ENCODE measurements around the gene FHIT. TPM values are rescaled to one million over a fixed set of nuclear protein-coding genes. Genes with fewer than 3 reads are reported as not detected.

FHIT gene
- total and polyA plus RNA-seq, 7 donors: 2.4 to 10.2 (median 6.1) TPM

DNA sequence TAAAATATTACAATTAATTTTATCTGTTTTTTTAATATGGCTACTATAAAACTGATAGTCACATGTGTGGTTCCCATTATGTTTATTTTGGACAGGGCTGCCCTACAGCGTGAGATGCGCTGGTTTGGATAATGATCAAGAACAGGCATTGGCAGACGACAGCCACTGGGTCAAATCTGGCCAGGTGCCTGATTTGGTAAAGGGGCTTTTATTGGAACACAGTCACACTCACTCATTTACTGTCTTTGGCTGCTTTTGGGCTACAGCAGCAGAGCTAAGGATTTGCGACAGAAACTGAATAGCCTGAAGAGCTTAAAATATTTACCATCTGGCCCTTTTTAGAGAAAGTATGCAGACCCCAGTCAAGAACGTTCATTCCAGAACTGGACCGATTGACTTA lies 1477.3 kb downstream of the FHIT start:
- WGBS, 2 donors: 81 to 82% methylated on average over 6 of the region's 6 CpGs
- TF ChIP-seq, protein P1, sequence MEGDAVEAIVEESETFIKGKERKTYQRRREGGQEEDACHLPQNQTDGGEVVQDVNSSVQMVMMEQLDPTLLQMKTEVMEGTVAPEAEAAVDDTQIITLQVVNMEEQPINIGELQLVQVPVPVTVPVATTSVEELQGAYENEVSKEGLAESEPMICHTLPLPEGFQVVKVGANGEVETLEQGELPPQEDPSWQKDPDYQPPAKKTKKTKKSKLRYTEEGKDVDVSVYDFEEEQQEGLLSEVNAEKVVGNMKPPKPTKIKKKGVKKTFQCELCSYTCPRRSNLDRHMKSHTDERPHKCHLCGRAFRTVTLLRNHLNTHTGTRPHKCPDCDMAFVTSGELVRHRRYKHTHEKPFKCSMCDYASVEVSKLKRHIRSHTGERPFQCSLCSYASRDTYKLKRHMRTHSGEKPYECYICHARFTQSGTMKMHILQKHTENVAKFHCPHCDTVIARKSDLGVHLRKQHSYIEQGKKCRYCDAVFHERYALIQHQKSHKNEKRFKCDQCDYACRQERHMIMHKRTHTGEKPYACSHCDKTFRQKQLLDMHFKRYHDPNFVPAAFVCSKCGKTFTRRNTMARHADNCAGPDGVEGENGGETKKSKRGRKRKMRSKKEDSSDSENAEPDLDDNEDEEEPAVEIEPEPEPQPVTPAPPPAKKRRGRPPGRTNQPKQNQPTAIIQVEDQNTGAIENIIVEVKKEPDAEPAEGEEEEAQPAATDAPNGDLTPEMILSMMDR (IDR thresholded peaks at IDR 0.05): no peak
- TF ChIP-seq POLR2AphosphoS5 (IDR thresholded peaks at IDR 0.05) (no peak), POLR2A (IDR thresholded peaks at IDR 0.05) (no peak), EP300 (IDR thresholded peaks at IDR 0.05) (no peak)

DNA sequence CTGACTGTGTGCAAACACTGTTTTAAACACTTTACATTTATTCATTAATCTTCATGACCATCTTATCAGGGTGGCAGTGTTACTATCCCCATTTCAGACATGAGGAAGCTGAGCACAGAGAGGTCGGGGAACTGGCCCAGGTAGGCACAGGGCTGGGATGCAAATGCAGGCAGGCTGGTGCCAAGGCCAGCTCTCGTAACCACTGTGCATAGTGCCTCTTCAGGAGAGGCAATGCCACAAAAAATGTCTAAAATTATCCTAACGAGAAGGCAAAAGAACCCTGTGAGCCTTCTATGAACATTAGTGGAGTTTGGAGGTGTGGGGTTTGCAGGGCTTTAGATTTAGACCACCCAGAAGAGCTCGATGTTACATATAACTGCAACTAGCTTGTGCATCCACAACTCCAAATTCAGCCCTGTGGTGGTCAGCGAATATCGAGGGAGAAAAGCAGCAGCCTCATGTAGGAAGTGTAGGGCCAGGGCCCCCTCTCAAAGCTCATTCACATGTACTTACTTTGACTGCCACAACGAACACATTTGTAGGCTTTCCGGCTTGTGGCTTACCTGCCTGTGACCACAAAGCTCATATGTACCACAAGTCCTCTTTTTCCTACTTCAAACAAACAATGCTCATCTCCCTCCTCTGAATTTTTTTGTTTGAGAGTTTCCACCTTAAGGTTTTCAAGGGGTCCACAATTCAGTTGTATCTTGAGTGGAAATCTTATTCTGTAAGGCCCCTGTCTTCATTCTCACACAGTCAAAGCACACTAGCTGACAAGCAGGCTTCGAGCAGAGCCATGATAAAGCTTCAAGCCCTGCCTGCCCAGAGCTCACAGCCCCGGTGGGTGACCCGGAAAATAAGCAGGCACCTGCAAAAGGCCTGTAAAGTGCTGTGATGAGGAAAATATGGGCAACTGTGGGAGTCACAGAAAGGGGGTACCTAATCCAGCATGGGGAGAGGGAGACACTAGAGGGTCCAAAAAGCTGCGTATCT lies 1478.5 kb downstream of the FHIT start:
- Histone ChIP-seq H3K27ac (no peak overlapping the region), H3K36me3 (no peaks in the 10 kb centered on the region), H3K4me1 (no peaks in the 10 kb centered on the region), H3K9me3 (no peaks in the 10 kb centered on the region), H3K4me3 (no peak overlapping the region), H3K27me3 (no peaks in the 10 kb centered on the region)
- intact Hi-C loops (cut with DNase I): no loop called here
- TF ChIP-seq, protein P1 (IDR thresholded peaks at IDR 0.05): no peak
- TF ChIP-seq EP300 (IDR thresholded peaks at IDR 0.05): no peak
- no peak for TF ChIP-seq POLR2A (IDR thresholded peaks at IDR 0.05)
- no peak for TF ChIP-seq POLR2AphosphoS5 (IDR thresholded peaks at IDR 0.05)
- WGBS, 2 donors: 54 to 81% methylated on average over 12 of the region's 12 CpGs
- DNase-seq: no peak

More for the DNA sequence above, 1477.3 kb downstream of the FHIT start:
- Histone ChIP-seq H3K4me3 (no peak overlapping the region), H3K4me1 (no peaks in the 10 kb centered on the region), H3K9me3 (no peaks in the 10 kb centered on the region), H3K36me3 (no peaks in the 10 kb centered on the region), H3K27ac (no peak overlapping the region), H3K27me3 (no peaks in the 10 kb centered on the region)
- DNase-seq: no peak
- intact Hi-C loops (cut with DNase I): no loop called here

DNA sequence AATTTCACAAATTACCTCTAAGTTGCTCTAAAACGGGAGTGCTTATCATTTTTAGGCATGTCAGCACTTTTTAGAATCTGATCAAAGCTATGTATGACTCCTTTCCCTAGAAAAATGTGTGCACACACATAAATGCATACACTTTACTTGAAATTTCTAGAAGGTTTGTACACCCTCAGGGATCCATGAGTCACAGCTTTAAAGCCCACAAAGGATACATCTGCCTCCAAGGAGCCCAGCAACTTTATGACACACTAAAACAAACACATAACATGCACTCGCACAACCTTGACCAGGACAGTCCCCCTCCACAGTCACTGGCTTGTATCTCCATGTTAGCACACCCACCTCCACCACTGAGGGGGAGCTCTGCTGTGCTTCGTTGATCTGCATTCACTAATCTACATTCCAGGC lies 1479.5 kb downstream of the FHIT start:
- intact Hi-C loops (cut with DNase I): no loop called here
- Histone ChIP-seq H3K36me3 (no peaks in the 10 kb centered on the region), H3K27me3 (no peaks in the 10 kb centered on the region), H3K27ac (no peak overlapping the region), H3K4me3 (no peak overlapping the region), H3K4me1 (peaks cover 0 to under 1% (median under 1%) of the 10 kb centered on the region in 4 donors), H3K9me3 (no peaks in the 10 kb centered on the region)
- TF ChIP-seq POLR2AphosphoS5 (IDR thresholded peaks at IDR 0.05): no peak
- no peak for TF ChIP-seq EP300 (IDR thresholded peaks at IDR 0.05)
- TF ChIP-seq, protein P1 (IDR thresholded peaks at IDR 0.05): no peak
- no peak for TF ChIP-seq POLR2A (IDR thresholded peaks at IDR 0.05)
- DNase-seq: no peak
- WGBS, 2 donors: 35 to 62% methylated on average over 3 of the region's 3 CpGs

DNA sequence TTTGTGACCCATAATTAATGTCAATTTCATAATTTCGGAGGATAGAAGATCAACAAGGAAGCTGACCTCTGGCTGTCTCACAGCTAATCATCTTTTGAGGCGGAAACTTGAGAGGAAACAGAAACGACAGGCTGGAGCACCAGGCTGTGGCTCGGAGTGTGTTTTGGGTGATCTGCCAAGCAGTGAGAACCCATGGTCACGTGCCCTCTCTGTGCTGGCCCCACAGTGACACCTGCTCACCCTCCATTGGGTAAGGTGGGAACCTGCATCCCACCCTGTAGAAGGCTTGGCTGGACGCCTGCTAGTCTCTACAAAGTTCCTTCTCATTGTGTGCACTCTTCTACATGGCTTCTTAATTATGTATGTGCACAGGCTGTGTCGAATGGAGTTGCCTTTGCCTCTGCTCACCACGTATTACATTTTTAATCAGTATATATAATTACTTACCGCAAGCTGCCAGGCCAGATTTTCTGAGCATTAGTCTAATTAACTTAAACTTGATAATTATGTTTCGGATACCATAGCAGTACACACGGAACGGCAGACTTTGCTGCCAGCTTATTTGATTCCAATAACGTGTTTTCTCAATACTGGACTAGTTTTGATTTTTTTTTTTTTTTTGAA lies 1482.0 kb downstream of the FHIT start:
- Histone ChIP-seq H3K9me3 (no peaks in the 10 kb centered on the region), H3K4me1 (peaks cover 0 to 13% (median 7%) of the 10 kb centered on the region in 4 donors), H3K27me3 (no peaks in the 10 kb centered on the region), H3K36me3 (no peaks in the 10 kb centered on the region), H3K4me3 (no peak overlapping the region), H3K27ac (no peak overlapping the region)
- no peak for DNase-seq
- TF ChIP-seq POLR2AphosphoS5 (IDR thresholded peaks at IDR 0.05): no peak
- TF ChIP-seq, protein P1 (IDR thresholded peaks at IDR 0.05): no peak
- TF ChIP-seq EP300 (IDR thresholded peaks at IDR 0.05): no peak
- TF ChIP-seq POLR2A (IDR thresholded peaks at IDR 0.05): no peak
- intact Hi-C loops (cut with DNase I): no loop called here
- WGBS, 2 donors: 92 to 94% methylated on average over 13 of the region's 13 CpGs
